ENCODE measurements around the gene CACNA2D4.

The CACNA2D4 gene

GRCh38 chr12:1844661-1845409, 73.6 kb downstream of the CACNA2D4 start:
- DNase-seq (ENCODE audit: low read depth in 2 of 2) = no peak

- DNase-seq (ENCODE audit: low read depth in 2 of 2) = no peak
Measured at GRCh38 chr12:1844223-1844622, 74.2 kb downstream of the CACNA2D4 start.

- no peak for DNase-seq (ENCODE audit: low read depth in 2 of 2)
Measured at GRCh38 chr12:1843641-1844005, 74.8 kb downstream of the CACNA2D4 start.

- DNase-seq (ENCODE audit: low read depth in 2 of 2) = no peak
Measured at GRCh38 chr12:1842905-1843640, 75.4 kb downstream of the CACNA2D4 start.

GRCh38 chr12:1842183-1842904, 76.1 kb downstream of the CACNA2D4 start:
- no peak for DNase-seq (ENCODE audit: low read depth in 2 of 2)

GRCh38 chr12:1841586-1842182, 76.8 kb downstream of the CACNA2D4 start:
- DNase-seq (ENCODE audit: low read depth in 2 of 2) = no peak

- DNase-seq (ENCODE audit: low read depth in 2 of 2) = no peak
Measured at GRCh38 chr12:1840981-1841425, 77.4 kb downstream of the CACNA2D4 start.

GRCh38 chr12:1839956-1840951, 78.2 kb downstream of the CACNA2D4 start:
- DNase-seq (ENCODE audit: low read depth in 2 of 2) = no peak

GRCh38 chr12:1839464-1839863, 79.0 kb downstream of the CACNA2D4 start:
- no peak for DNase-seq (ENCODE audit: low read depth in 2 of 2)

GRCh38 chr12:1838994-1839365, 79.5 kb downstream of the CACNA2D4 start:
- DNase-seq (ENCODE audit: low read depth in 2 of 2) = no peak

GRCh38 chr12:1838205-1838993, 80.1 kb downstream of the CACNA2D4 start:
- no peak for DNase-seq (ENCODE audit: low read depth in 2 of 2)

- no peak for DNase-seq (ENCODE audit: low read depth in 2 of 2)
Measured at GRCh38 chr12:1837541-1838204, 80.8 kb downstream of the CACNA2D4 start.

- DNase-seq (ENCODE audit: low read depth in 2 of 2) = no peak
Measured at GRCh38 chr12:1836854-1837421, 81.5 kb downstream of the CACNA2D4 start.

- no peak for DNase-seq (ENCODE audit: low read depth in 2 of 2)
Measured at GRCh38 chr12:1836241-1836803, 82.1 kb downstream of the CACNA2D4 start.

- DNase-seq (ENCODE audit: low read depth in 2 of 2) = no peak
Measured at GRCh38 chr12:1835211-1836131, 83.0 kb downstream of the CACNA2D4 start.

GRCh38 chr12:1834186-1834925, 84.1 kb downstream of the CACNA2D4 start:
- DNase-seq (ENCODE audit: low read depth in 2 of 2) = no peak

- DNase-seq (ENCODE audit: low read depth in 2 of 2) = no peak
Measured at GRCh38 chr12:1833596-1834028, 84.8 kb downstream of the CACNA2D4 start.
